ENCODE results near the gene SPATA31D4. TPM values are rescaled to one million over a fixed set of nuclear protein-coding genes. Genes with fewer than 3 reads are reported as not detected.
"Not testable (repeated sequence)": the region's sequence is repeated elsewhere in the genome, so short reads cannot be mapped to it uniquely, and the experiment has no call there.

Gene SPATA31D4
- total RNA-seq, 3 donors from 2014 or later = not detected

DNA sequence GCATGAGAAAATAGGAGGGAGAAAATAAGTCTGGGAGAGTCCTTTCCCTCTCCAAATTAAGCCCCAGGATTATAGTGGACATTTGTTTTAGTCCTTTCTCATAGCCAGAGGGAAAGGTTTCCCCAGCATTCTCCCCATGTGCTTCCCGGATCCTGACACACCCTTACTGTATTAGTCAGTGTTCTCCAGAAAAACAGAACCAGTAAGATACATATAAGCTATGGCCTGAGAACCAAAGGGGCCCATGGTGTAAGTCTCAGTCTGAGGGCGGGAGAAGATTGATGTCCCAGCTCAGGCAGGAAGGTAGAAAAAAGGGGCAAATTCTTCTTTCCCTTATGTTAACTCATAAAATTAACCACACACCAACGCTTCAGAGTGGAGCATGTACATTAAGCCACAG, 25.6 kb upstream of the SPATA31D4 start:
- intact Hi-C loops (cut with DNase I, micrococcal nuclease) = no loop called here
- Histone ChIP-seq H3K4me3 (no peak overlapping the region), H3K9me3 (no peaks in the 10 kb centered on the region), H3K4me1 (ENCODE audit: low read depth) (no peaks in the 10 kb centered on the region), H3K36me3 (ENCODE audit: low read depth) (no peaks in the 10 kb centered on the region)
- DNase-seq = no peak
- no peak for TF ChIP-seq CTCF (IDR thresholded peaks at IDR 0.05)
- ATAC-seq = no peak

GRCh38 chr9:81906671-81907070, 21.6 kb upstream of the SPATA31D4 start:
- Histone ChIP-seq H3K4me1 (ENCODE audit: low read depth) (no peaks in the 10 kb centered on the region), H3K9me3 (no peaks in the 10 kb centered on the region), H3K4me3 (no peak overlapping the region), H3K36me3 (ENCODE audit: low read depth) (no peaks in the 10 kb centered on the region)
- DNase-seq = no peak
- no peak for TF ChIP-seq CTCF (IDR thresholded peaks at IDR 0.05)
- intact Hi-C loops (cut with DNase I, micrococcal nuclease) = no loop called here
- no peak for ATAC-seq

- intact Hi-C loops (cut with DNase I, micrococcal nuclease) = no loop called here
- Histone ChIP-seq H3K4me1 (ENCODE audit: low read depth) (no peaks in the 10 kb centered on the region), H3K9me3 (no peaks in the 10 kb centered on the region), H3K4me3 (no peak overlapping the region), H3K36me3 (ENCODE audit: low read depth) (no peaks in the 10 kb centered on the region)
- no peak for DNase-seq
- ATAC-seq = no peak
- TF ChIP-seq CTCF (IDR thresholded peaks at IDR 0.05) = no peak
These were observed 16.1 kb upstream of the SPATA31D4 start for GRCh38 chr9:81912135-81912534.

GRCh38 chr9:81915801-81916505, 12.3 kb upstream of the SPATA31D4 start:
- DNase-seq = no peak
- no peak for ATAC-seq
- no peaks in the 10 kb centered on the region for H3K36me3 ChIP-seq (ENCODE audit: low read depth)
- intact Hi-C loops (cut with DNase I, micrococcal nuclease) = no loop called here
- TF ChIP-seq CTCF (IDR thresholded peaks at IDR 0.05) = no peak
- no peak overlapping the region for H3K4me3 ChIP-seq
- H3K9me3 ChIP-seq = no peaks in the 10 kb centered on the region
- no peaks in the 10 kb centered on the region for H3K4me1 ChIP-seq (ENCODE audit: low read depth)

- H3K4me3 ChIP-seq; DNase-seq; ATAC-seq; H3K4me1 ChIP-seq (ENCODE audit: low read depth); intact Hi-C loops (cut with DNase I, micrococcal nuclease); H3K9me3 ChIP-seq; H3K36me3 ChIP-seq (ENCODE audit: low read depth): not testable (repeated sequence)
These were observed 9.7 kb upstream of the SPATA31D4 start for GRCh38 chr9:81918507-81918906.

GRCh38 chr9:81930147-81930546, 1.9 kb downstream of the SPATA31D4 start:
- H3K4me3 ChIP-seq; DNase-seq; H3K9me3 ChIP-seq; H3K4me1 ChIP-seq (ENCODE audit: low read depth); ATAC-seq; intact Hi-C loops (cut with DNase I, micrococcal nuclease); H3K36me3 ChIP-seq (ENCODE audit: low read depth): not testable (repeated sequence)

GRCh38 chr9:81933547-81933946, 5.3 kb downstream of the SPATA31D4 start:
- H3K4me3 ChIP-seq; ATAC-seq; intact Hi-C loops (cut with DNase I, micrococcal nuclease); H3K9me3 ChIP-seq; H3K4me1 ChIP-seq (ENCODE audit: low read depth); H3K36me3 ChIP-seq (ENCODE audit: low read depth); DNase-seq: not testable (repeated sequence)

DNA sequence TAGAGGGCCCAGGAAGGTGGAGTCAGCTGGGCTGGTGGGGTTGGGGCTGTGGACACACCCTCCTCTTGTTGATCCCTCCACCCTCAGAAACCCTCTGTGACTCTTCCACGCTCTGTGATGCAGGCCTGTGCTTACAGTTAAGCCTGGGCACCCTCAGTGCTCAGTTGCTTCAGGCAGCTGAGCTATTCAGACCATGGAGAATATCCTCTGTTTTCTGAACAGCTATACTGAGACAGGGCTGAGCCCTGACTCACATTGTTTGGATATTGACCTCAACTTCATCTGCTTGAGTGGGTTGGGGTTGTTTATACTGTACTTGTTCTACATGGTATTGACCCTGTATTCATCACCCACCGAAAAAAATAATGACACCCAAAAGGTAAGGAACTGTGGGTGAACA, 15.2 kb downstream of the SPATA31D4 start, which contains the start of gene SPATA31D3:
SPATA31D3 (plus strand) TSS at position 108 of the 400 bp plus-strand sequence; CDS start at position 194, 86 bp downstream.
- not testable (repeated sequence) for H3K36me3 ChIP-seq (ENCODE audit: low read depth)

DNA sequence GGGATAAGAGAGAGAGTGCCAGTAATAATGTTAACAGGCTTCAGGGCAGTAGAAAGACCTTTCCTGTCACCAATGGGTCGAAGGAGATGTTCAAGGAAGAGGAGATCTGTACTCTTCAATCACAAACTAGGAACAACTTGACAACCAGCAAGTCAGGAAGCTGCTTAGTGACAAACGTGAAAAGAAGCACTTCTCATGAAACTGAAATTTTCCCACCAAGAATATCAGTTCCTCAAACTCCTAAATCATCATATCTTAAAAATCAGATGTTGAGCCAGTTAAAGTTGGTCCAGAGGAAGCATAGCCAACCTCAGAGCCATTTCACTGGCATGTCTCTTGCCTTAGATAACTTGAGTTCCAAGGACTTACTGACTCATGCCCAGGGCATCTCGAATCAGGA, 20.4 kb downstream of the SPATA31D4 start:
- intact Hi-C loops (cut with DNase I, micrococcal nuclease); ATAC-seq; DNase-seq; H3K36me3 ChIP-seq (ENCODE audit: low read depth); H3K4me1 ChIP-seq (ENCODE audit: low read depth); H3K9me3 ChIP-seq; H3K4me3 ChIP-seq: not testable (repeated sequence)

More for the DNA sequence above, 15.2 kb downstream of the SPATA31D4 start, which contains the start of gene SPATA31D3:
- intact Hi-C loops (cut with DNase I, micrococcal nuclease); H3K4me1 ChIP-seq (ENCODE audit: low read depth); DNase-seq; H3K4me3 ChIP-seq; H3K9me3 ChIP-seq; ATAC-seq: not testable (repeated sequence)
